Stimulated activated CD8-positive, alpha-beta memory T cell treated with anti-CD3 and anti-CD28 coated beads, Interleukin-7, amount 100 ng/mL, for 24 hours (primary cell): ENCODE results near the gene TRPC4.
"Not testable (repeated sequence)": the region's sequence is repeated elsewhere in the genome, so short reads cannot be mapped to it uniquely, and the experiment has no call there.

ENCODE experiments used
- DNase-seq: peaks from one replicate; pipeline ENCODE4 v3.0.0-alpha.2; 2020; ENCODE audit warnings: low read depth

The TRPC4 gene

DNA sequence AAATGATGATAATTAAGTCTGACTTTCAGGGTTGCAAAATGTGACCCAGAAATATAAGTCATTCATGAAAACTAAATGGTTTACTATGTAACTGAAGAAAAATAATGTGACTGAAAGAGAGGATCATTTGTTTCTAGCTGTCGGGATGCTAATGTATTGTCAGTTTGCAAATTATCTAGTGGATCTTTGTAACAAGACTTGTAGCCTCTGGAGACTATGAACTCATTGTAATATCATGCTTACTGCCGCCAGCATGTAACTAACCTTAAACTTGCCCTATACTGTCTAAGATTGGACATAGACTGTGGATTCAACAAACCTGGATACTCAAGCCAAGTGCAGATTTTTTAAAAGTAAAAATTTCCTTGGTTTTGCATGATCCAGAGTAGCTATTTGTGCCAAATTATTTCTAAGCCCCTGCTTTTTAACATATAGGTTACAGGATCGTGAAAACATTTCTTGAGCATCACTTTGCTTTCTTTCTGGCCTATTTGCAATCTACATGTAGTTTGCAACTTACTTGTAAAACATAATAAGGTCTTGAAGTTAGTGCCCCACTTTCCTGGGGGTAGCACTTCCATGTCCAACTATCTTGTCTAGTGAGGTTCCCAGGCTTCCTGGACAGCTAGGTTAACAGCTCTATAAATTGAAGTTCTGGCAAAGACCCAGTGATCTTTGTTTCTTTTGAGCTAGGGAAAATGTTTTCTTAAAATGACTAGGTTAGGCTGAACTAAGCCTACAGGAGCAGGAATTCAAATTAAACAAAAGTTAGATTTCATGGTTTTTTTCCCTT is 267.7 kb downstream of the TRPC4 start:
- DNase-seq = no peak

DNA sequence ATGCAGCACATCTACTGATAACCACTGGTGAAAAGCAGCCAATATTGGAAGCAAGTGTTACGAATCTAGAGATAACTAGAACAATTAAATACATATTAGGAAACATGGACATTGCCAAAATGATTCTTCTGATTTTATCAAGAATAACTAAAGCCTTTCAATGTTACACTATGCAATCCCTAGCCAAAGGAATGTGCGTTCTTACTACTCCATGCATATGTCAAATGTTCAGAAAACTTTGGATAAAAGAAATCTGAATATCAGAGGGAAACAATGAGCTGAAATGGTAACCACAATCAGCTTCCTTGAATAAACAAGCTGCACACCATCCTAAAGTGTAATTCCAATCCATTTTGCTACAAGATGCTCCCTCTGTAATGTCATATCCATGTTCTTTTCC is 270.1 kb downstream of the TRPC4 start:
- no peak for DNase-seq

DNA sequence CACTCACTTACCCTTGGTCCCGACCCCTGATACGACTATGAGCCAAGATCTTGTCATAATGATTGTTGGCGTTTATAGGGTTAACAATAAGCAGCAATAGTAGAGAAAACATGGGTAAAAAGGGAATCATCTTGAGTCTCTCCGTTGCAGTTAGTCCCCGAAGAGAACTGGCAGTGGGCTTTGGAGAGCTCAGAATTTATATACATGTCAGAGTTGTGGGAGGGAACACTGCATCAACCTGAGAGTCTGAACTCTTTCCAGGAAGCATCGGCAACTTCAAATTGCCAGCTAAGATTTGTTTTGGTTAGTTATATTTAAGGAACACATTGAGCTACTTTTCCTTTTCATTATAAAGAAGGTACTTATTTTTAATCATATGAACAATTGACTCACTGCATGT is 271.0 kb downstream of the TRPC4 start, which contains the start of gene POSTN:
POSTN (minus strand) TSS at position 172 of the 400 bp plus-strand sequence; CDS start at position 130, 42 bp downstream.
- DNase-seq = no peak

DNA sequence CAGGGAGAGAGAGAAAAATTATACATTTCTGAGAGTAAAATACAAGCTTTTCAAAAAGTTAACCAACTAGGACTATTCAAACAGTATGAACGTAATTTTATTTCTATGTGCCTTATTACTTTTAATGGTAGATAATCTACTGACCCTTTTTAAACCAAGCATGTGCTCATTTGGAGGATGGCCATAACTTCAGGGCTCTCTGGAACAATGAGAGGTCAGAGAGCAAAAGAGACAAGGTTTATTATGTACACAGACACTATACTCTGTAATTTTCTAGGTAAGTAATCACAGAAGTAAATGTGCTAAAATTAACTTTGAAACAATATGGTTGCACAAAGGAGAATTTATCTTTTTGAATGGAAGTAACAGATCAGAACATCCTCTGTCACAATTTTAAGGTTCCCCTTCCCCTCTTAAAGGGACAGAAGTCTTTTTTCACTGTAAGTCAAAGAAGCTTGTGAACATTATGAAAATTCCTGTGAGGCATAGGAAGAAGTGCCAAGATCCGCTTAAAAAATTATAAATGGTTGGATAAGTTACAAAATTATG is 272.0 kb downstream of the TRPC4 start:
- DNase-seq = no peak

DNA sequence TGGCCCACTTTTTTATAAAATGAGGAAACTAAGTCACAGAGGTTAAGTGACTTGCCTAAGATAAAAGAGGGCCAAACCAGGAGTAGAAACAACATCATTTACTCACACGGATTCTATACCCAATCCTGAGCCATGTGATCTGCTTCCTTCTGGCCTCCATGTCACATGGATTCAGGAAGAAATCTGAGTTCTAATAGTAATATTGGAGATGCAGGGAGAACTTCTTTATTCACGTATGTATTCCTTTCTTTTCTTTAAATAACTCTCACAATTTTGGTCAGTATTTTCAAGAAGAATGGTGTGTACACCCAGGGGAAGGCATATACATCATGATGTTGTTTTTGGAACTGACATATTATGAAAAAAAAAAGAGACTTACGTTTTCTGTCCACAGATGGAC is 272.8 kb downstream of the TRPC4 start:
- DNase-seq = no peak

DNA sequence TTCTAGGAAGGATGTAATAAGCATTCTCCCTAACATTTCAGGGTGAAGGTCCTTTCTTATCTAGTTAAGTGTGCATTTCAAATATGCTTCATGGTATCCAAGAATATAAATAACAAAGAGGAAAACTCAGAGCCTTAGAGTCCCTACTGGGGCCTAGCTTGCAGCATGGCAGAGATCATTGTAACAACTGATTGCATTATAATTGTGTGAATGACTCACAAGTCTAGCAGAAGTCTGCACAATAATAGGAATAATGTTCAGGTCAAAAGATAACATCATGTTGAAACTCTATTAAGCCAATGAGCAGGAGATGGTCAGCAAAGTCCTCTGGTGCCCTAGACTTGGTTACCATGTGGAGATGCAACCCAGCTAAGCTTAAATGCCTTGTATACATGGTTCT is 274.4 kb downstream of the TRPC4 start:
- no peak for DNase-seq

DNA sequence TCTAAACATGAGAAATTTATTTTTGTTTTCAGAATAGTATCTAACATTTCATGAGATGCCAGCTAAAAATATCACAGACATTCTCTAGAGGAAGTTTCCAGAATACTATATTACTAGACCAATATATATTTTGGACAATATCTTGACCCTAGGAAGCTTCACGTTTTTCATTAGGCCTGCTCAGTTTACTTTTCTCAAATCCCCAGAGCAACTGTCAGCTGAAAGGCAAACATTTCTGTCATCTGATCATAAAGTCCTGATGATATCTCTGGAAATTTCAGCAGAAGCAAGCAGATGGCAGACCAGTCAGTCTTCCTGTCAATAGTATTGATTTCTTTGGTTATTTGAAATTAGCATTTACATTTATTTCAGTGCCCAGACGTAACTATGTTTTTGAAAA is 275.0 kb downstream of the TRPC4 start:
- no peak for DNase-seq

DNA sequence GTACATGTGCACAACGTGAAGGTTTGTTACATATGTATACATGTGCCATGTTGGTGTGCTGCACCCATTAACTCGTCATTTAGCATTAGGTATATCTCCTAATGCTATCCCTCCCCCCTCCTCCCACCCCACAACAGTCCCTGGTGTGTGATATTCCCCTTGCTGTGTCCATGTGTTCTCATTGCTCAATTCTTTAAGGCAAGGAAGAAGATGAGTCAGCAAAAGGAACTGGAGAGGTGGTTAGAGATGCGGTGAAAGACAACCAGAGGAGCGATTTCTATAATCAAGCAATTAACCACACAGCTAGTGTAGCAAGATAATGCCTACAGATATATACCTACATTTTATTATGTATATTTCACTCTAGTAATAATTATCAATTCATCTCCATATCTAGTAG is 280.2 kb downstream of the TRPC4 start:
- DNase-seq = not testable (repeated sequence)

DNA sequence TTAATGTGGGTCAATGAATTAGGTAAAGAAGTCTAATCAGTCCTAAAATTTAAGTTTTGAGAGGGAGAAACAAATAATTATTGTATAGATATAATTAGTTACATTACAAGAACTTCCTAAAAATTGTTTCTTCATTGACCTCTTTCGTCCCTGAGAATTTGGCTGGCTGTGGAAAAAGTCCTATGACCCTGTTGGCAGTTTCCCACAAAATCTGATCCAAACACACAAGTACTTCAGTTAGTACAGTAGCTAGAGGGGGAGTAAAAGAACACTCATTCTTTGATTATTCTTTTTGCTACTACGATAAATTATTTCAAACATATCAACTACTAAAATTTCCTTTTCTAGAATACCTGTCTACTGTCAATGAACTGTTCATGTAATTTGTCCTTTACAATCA is 282.3 kb downstream of the TRPC4 start:
- DNase-seq = no peak
